ENCODE data around the gene PRKN. TPM values are rescaled to one million over a fixed set of nuclear protein-coding genes. Genes with fewer than 3 reads are reported as not detected.

The PRKN gene
- total RNA-seq, 4 donors from 2014 or later: 4.5 to 12.3 (median 9.0) TPM

DNA sequence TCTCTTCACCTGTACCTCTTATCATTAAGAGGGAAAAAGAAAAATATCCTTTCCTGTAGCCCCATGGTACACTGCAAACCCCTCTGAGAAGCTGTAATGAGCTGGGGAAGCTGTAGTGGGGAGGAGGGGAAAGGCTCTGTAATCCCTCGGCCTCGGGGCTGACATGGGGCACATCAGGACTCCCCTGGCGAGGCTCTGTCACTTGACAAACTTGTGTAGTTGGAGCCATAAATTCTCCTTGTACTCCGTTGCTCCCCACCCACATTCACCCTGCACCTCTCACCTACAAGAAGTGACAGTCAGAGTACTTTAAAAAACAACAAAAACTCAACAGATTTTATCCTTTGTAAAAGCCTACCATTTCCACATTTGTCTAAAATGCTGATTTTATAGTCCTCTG, 978.0 kb downstream of the PRKN start:
- intact Hi-C loops (cut with DNase I; ENCODE audit: low total_unique reads): no loop called here
- in situ Hi-C loops (cut with MboI; ENCODE audit: low pct_ligation_motif_present in 1 of 4, low pct_unique_long_range_greater_than_20kb in 1 of 4, low sequenced_read_pairs in 3 of 4): no loop called here

GRCh38 chr6:161748535-161749416, 978.8 kb downstream of the PRKN start:
- H3K4me3 ChIP-seq: no peak overlapping the region
- peak; percentile 14 for DNase-seq
- H3K27me3 ChIP-seq: no peaks in the 10 kb centered on the region
- intact Hi-C loops (cut with DNase I; ENCODE audit: low total_unique reads) (no loop called here), in situ Hi-C loops (cut with MboI; ENCODE audit: low pct_ligation_motif_present in 1 of 4, low pct_unique_long_range_greater_than_20kb in 1 of 4, low sequenced_read_pairs in 3 of 4) (no loop called here)
- H3K27ac ChIP-seq: no peak overlapping the region
- TF ChIP-seq EP300 (IDR thresholded peaks at IDR 0.05; ENCODE audit: low read depth): no peak
- no peak for TF ChIP-seq POLR2A (IDR thresholded peaks at IDR 0.05)
- TF ChIP-seq, protein P1, sequence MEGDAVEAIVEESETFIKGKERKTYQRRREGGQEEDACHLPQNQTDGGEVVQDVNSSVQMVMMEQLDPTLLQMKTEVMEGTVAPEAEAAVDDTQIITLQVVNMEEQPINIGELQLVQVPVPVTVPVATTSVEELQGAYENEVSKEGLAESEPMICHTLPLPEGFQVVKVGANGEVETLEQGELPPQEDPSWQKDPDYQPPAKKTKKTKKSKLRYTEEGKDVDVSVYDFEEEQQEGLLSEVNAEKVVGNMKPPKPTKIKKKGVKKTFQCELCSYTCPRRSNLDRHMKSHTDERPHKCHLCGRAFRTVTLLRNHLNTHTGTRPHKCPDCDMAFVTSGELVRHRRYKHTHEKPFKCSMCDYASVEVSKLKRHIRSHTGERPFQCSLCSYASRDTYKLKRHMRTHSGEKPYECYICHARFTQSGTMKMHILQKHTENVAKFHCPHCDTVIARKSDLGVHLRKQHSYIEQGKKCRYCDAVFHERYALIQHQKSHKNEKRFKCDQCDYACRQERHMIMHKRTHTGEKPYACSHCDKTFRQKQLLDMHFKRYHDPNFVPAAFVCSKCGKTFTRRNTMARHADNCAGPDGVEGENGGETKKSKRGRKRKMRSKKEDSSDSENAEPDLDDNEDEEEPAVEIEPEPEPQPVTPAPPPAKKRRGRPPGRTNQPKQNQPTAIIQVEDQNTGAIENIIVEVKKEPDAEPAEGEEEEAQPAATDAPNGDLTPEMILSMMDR (IDR thresholded peaks at IDR 0.05): peak in 4 of 5 experiments; percentile 10 to 29 (median 24)
- no peak for TF ChIP-seq POLR2AphosphoS5 (IDR thresholded peaks at IDR 0.05)
- no peaks in the 10 kb centered on the region for H3K4me1 ChIP-seq
- H3K9me3 ChIP-seq: no peaks in the 10 kb centered on the region
- H3K36me3 ChIP-seq: no peaks in the 10 kb centered on the region
- 62 to 70% methylated on average over 11 to 18 of the region's 18 CpGs for WGBS, 2 donors (ENCODE audit: low coverage in 1 of 2)

More for the DNA sequence above, 978.0 kb downstream of the PRKN start:
- 40 to 76% methylated on average over 2 to 4 of the region's 4 CpGs for WGBS, 2 donors (ENCODE audit: low coverage in 1 of 2)
- DNase-seq: no peak
- Histone ChIP-seq H3K4me1 (no peaks in the 10 kb centered on the region), H3K4me3 (no peak overlapping the region), H3K36me3 (no peaks in the 10 kb centered on the region), H3K9me3 (no peaks in the 10 kb centered on the region), H3K27ac (no peak overlapping the region), H3K27me3 (no peaks in the 10 kb centered on the region)
- TF ChIP-seq, protein P1 (IDR thresholded peaks at IDR 0.05): no peak
- TF ChIP-seq POLR2A (IDR thresholded peaks at IDR 0.05): no peak
- TF ChIP-seq POLR2AphosphoS5 (IDR thresholded peaks at IDR 0.05): no peak

GRCh38 chr6:161747506-161747905, 980.1 kb downstream of the PRKN start:
- intact Hi-C loops (cut with DNase I; ENCODE audit: low total_unique reads) (no loop called here), in situ Hi-C loops (cut with MboI; ENCODE audit: low pct_ligation_motif_present in 1 of 4, low pct_unique_long_range_greater_than_20kb in 1 of 4, low sequenced_read_pairs in 3 of 4) (no loop called here)
- no peaks in the 10 kb centered on the region for H3K27me3 ChIP-seq
- no peak overlapping the region for H3K27ac ChIP-seq
- 88 to 92% methylated on average over 7 of the region's 7 CpGs for WGBS, 2 donors (ENCODE audit: low coverage in 1 of 2)
- H3K9me3 ChIP-seq: no peaks in the 10 kb centered on the region
- H3K4me1 ChIP-seq: no peaks in the 10 kb centered on the region
- TF ChIP-seq POLR2A (IDR thresholded peaks at IDR 0.05) (no peak), POLR2AphosphoS5 (IDR thresholded peaks at IDR 0.05) (no peak), EP300 (IDR thresholded peaks at IDR 0.05; ENCODE audit: low read depth) (no peak)
- TF ChIP-seq, protein P1 (IDR thresholded peaks at IDR 0.05): no peak
- H3K4me3 ChIP-seq: no peak overlapping the region
- no peaks in the 10 kb centered on the region for H3K36me3 ChIP-seq
- no peak for DNase-seq

GRCh38 chr6:161745594-161746141, 981.9 kb downstream of the PRKN start:
- no peaks in the 10 kb centered on the region for H3K4me1 ChIP-seq
- intact Hi-C loops (cut with DNase I; ENCODE audit: low total_unique reads): no loop called here
- in situ Hi-C loops (cut with MboI; ENCODE audit: low pct_ligation_motif_present in 1 of 4, low pct_unique_long_range_greater_than_20kb in 1 of 4, low sequenced_read_pairs in 3 of 4): no loop called here
- no peak for TF ChIP-seq POLR2A (IDR thresholded peaks at IDR 0.05)
- H3K27me3 ChIP-seq: no peaks in the 10 kb centered on the region
- H3K9me3 ChIP-seq: no peaks in the 10 kb centered on the region
- DNase-seq: no peak
- WGBS, 2 donors (ENCODE audit: low coverage in 1 of 2): 78 to 83% methylated on average over 5 of the region's 5 CpGs
- H3K4me3 ChIP-seq: no peak overlapping the region
- no peaks in the 10 kb centered on the region for H3K36me3 ChIP-seq
- no peak overlapping the region for H3K27ac ChIP-seq
